Fibroblast of pulmonary artery (primary cell): Measurements from ENCODE around the gene CAPN7.

Experiments used
- DNase-seq: peaks from one replicate; pipeline ENCODE4 v3.0.0-alpha.2; 2010; ENCODE audit warnings: low read depth
- H3K4me3 ChIP-seq: replicated peaks from 2 replicates; pipeline ENCODE4 v1.5.1; 2011; ENCODE audit warnings: low read depth, mild to moderate bottlenecking, control low read depth, low read length, moderate library complexity
- CTCF ChIP-seq: IDR thresholded peaks from 2 replicates; pipeline ENCODE4 v1.5.1; 2011; ENCODE audit warnings: mild to moderate bottlenecking, control low read depth, low read length, inconsistent platforms; ENCODE audit errors: missing control alignments

Gene CAPN7

GRCh38 chr3:15220056-15220455 lies 14.0 kb downstream of the CAPN7 start:
- no peak for TF ChIP-seq CTCF
- H3K4me3 ChIP-seq = no peak overlapping the region
- DNase-seq = no peak

- no peak overlapping the region for H3K4me3 ChIP-seq
- DNase-seq = no peak
- TF ChIP-seq CTCF = no peak
Observed at GRCh38 chr3:15220661-15221060, 14.6 kb downstream of the CAPN7 start.

- no peak for DNase-seq
- TF ChIP-seq CTCF = no peak
- H3K4me3 ChIP-seq = no peak overlapping the region
Observed at GRCh38 chr3:15221574-15222217, 15.7 kb downstream of the CAPN7 start.

- no peak for TF ChIP-seq CTCF
- no peak overlapping the region for H3K4me3 ChIP-seq
- DNase-seq = no peak
Observed at GRCh38 chr3:15223685-15224572, 17.9 kb downstream of the CAPN7 start.

- no peak for DNase-seq
- no peak for TF ChIP-seq CTCF
- no peak overlapping the region for H3K4me3 ChIP-seq
Observed at GRCh38 chr3:15228147-15228546, 22.1 kb downstream of the CAPN7 start.

- no peak for DNase-seq
- H3K4me3 ChIP-seq = no peak overlapping the region
- TF ChIP-seq CTCF = no peak
Observed at GRCh38 chr3:15229262-15229661, 23.2 kb downstream of the CAPN7 start.
